Measurements from ENCODE around the gene ZNF526.

ZNF526 gene

DNA sequence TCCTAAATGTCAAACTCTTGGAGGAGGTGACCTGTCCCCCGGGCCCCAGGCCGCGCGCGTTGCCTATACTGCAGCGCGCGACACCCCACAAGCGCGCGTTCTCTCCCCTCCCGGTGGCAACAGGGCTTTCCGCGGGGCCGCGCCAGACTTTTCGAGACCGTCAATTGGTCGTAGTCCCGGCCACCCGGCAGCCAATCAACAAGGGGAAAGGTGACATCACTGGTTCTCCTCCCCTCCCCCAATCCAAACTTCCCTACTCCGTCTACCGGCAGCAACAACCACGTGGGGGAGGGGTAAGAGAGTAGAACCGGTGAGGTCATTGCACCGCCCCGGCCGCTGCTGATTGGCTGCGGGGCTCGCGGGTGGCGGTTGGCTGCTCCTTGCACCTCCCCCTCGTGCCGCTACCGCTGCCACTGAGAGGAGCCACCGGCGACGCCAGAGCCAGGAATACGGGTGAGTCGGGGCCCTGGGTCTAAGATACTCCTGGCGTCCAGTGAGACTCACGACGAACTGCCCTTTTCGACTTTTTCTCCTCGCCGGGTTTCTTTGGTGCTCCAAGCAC lies 48.1 kb downstream of the ZNF526 start:
- peak; percentile 97 for DNase-seq

DNA sequence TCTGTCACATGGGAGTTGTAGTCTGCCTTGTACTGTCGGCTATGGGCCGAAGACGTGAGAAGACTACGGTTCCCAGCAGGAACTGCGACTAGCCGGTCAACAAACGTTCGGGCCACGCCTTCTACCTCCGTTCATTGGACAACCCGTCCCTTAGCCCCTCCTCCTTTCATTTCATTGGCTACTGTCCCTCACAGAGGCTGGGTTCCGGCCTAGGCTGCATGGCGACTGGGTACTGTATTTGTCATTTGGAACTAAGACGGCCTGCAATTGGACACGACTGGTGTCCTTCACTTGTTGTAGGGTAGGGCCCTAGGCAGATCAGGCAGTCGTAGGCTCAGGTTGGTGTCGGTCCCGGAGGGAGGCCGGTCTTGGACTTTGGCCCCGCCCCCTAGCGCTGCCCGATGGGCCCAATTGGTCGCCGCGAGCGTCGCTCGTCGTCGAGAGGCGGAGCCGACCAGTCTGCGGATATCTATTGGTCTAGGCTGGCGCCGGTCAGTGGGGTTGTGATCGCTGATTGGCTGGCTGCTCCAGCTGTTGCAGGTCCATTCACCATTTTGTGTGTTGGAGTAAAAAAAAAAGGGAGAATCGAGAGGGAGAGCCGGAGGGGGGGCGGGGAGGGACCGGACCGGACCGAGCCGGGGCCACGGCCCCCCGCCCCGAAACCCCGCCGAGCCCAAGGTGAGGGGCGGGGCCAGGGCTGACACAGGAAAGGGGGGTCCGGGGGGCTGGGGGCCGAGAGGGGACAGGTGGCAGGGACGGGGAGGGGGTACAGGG lies 48.8 kb downstream of the ZNF526 start, which contains the start of gene CIC:
TSS of gene CIC (plus strand) at position 549 of the 774 bp plus-strand sequence. CDS start 2,532 bp downstream, outside the sequence.
- peak; percentile 99 for DNase-seq

DNA sequence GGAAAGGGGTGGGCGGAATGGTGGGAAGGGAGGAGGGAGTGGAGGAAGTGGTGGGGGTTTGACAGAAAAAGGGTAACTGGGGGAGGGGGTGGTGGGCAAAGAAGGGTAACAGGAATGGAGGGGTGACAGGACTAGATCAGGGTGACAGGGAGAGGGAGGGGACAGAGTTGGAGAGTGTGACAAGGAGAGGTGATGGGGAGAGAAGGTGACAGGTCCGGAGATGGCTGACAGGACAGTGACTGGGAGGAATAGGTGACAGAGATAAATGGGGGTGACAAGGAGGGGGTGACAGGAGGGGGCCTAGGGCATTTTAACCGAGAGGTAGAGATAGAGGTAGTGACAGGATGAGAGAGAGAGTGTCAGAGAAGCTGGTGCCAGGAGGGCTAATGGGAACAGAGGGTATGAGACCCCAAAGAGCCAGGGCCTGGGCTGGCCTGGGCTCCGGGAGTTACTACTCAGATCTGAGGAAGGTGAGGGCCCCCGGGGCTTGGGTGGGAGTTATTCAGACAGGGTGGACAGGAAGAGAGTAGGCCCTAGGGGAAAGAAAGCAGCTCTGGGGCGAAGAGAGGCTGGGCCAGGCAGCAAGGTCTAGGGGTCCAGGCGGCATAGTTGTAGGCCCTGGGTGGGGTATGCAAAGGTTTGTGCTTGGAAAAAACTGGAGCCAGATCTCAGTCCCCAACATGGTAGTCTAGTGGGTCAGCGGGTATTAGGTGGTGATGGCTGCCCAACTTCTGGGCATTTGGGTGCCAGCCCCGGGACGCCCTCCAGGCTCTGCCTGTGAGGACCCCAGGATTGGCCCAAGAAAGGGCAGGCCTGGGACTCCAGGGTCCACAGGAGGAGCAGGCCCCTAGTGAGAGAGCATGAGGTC lies 49.6 kb downstream of the ZNF526 start:
- no peak for DNase-seq

GRCh38 chr19:42270346-42271044 lies 50.4 kb downstream of the ZNF526 start:
- DNase-seq: peak; percentile 71

GRCh38 chr19:42271045-42271419 lies 50.9 kb downstream of the ZNF526 start:
- no peak for DNase-seq

DNA sequence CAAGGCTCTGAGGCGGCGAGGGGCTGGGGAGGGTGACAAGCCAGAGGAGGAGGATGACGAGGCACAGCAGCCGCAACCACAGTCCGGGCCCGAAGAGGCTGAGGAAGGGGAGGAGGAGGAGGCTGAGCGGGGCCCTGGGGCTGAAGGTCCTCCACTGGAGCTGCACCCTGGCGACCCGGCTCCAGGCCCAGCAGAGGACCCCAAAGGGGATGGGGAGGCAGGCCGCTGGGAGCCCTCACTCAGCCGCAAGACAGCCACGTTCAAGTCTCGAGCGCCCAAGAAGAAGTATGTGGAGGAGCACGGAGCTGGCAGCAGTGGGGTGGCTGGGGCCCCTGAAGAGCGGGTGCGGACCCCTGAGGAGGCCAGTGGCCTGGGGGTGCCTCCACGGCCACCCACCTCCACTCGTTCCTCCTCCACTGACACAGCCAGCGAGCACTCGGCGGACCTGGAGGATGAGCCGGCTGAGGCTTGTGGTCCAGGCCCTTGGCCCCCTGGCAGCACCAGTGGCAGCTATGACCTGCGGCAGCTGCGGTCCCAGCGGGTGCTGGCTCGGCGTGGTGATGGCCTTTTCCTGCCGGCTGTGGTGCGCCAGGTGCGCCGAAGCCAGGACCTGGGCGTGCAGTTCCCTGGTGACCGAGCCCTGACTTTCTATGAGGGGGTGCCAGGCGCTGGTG lies 51.9 kb downstream of the ZNF526 start:
- no peak for DNase-seq

DNA sequence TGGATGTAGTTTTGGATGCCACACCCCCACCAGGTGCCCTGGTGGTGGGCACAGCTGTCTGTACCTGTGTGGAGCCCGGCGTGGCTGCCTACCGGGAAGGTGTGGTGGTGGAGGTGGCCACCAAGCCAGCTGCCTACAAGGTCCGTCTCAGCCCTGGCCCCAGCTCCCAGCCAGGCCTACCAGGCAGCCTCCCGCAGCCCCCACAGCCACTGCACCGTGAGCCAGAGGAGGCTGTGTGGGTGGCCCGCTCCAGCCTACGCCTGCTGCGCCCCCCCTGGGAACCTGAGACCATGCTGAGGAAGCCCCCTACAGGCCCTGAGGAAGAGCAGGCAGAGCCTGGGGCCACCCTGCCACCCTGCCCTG lies 52.4 kb downstream of the ZNF526 start:
- DNase-seq: no peak

GRCh38 chr19:42272989-42273406 lies 52.9 kb downstream of the ZNF526 start:
- DNase-seq: no peak

GRCh38 chr19:42273407-42274064 lies 53.4 kb downstream of the ZNF526 start:
- DNase-seq: no peak

DNA sequence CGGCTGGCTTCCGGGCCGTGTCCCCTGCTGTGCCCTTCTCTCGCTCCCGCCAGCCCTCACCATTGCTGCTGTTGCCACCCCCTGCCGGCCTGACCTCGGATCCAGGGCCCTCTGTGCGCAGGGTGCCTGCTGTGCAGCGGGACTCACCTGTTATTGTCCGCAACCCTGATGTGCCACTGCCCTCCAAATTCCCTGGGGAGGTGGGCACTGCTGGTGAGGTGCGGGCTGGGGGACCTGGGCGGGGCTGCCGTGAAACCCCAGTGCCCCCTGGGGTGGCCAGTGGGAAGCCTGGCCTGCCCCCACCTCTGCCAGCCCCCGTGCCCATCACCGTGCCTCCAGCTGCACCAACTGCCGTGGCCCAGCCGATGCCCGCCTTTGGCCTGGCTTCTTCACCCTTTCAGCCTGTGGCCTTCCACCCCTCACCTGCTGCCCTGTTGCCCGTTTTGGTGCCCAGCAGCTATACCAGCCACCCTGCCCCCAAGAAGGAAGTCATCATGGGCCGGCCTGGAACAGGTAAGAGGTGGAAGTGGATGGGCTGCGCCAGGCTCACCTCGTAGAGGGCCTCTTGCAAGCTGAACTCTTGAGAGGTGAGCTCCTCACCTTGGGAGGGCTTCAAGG lies 54.1 kb downstream of the ZNF526 start:
- DNase-seq: no peak

- DNase-seq: no peak
These were observed 55.0 kb downstream of the ZNF526 start for GRCh38 chr19:42275103-42275502.

- no peak for DNase-seq
These were observed 55.4 kb downstream of the ZNF526 start for GRCh38 chr19:42275517-42275916.

DNA sequence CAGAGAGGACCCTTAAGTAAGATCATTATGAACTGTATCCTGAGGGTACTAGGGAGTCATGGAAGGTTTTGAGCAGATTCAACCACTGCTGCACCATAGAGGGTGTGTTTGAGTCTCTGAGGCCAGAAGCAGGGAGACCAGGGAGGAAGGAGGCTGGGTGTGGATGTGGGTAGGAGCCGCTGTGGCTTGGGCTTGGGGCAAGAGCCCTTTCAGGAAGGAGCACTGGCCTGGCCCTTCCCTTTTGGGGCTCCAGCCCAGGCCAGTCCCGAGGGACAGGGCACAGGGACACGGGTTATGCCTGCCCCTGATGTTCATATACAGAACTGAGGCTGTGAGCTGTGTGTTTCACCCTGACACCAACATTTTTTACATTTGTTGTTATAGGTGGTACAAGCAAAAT lies 56.2 kb downstream of the ZNF526 start:
- no peak for DNase-seq

DNA sequence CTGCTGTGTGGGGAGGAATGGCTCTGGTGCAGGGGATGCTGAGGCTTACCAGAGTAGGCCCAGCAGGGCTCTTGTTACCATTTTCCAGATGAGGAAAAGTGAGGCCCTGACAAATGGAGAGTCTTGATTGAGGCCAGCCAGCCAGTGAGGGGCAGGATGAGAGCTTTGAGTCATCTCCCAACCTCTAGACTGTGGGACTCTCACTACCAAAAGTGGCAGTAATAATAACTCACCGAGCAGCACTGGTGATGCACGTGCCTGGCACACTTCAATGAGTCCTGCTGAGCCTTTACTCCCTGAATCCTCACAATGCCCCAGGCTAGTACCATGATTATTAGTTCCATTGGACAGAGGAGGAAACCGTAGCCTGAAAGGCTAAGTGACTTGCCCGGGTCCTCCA lies 56.7 kb downstream of the ZNF526 start:
- DNase-seq: no peak

Measured in T1000 (cell line).